Nephron progenitor cell (in vitro differentiated cells): Measurements from ENCODE around the gene SP7.

Source experiments
- DNase-seq: peaks from one replicate; pipeline ENCODE4 v3.0.0; 2021
- H3K27ac Mint-ChIP-seq: 2 replicates; pipeline ENCODE4 v1.8.0; 2021; ENCODE audit warnings: mild to moderate bottlenecking, moderate library complexity, mixed read lengths
- H3K27me3 Mint-ChIP-seq: 2 replicates; pipeline ENCODE4 v1.8.0; 2021; ENCODE audit warnings: mild to moderate bottlenecking, low read depth, mixed read lengths; ENCODE audit not compliant: poor library complexity
- H3K36me3 Mint-ChIP-seq: 2 replicates; pipeline ENCODE4 v1.8.0; 2021; ENCODE audit warnings: low read depth, mixed read lengths
- H3K4me1 Mint-ChIP-seq: 2 replicates; pipeline ENCODE4 v1.8.0; 2021; ENCODE audit warnings: mixed read lengths
- H3K4me3 Mint-ChIP-seq: 2 replicates; pipeline ENCODE4 v1.8.0; 2021; ENCODE audit warnings: mild to moderate bottlenecking, moderate library complexity, mixed read lengths
- H3K9me3 Mint-ChIP-seq: 2 replicates; pipeline ENCODE4 v1.8.0; 2021; ENCODE audit warnings: mild to moderate bottlenecking, moderate library complexity, mixed read lengths
- CTCF ChIP-seq: fragments of 200-600 bp; sonication (generic); IDR thresholded peaks from 2 replicates; pipeline ENCODE4 v1.5.0; 2021; ENCODE audit warnings: antibody characterized with exemption

The SP7 gene

GRCh38 chr12:53326460-53327185 lies 9.5 kb downstream of the SP7 start:
- no peak for TF ChIP-seq CTCF
- peaks cover 55% of the 10 kb centered on the region for H3K4me1 Mint-ChIP-seq
- H3K27me3 Mint-ChIP-seq, result peaks cover 13% of the 10 kb centered on the region
- peak overlapping the region; percentile 84 for H3K4me3 Mint-ChIP-seq
- no peaks in the 10 kb centered on the region for H3K36me3 Mint-ChIP-seq
- no peak for DNase-seq
- H3K27ac Mint-ChIP-seq, result no peak overlapping the region
- no peaks in the 10 kb centered on the region for H3K9me3 Mint-ChIP-seq

DNA sequence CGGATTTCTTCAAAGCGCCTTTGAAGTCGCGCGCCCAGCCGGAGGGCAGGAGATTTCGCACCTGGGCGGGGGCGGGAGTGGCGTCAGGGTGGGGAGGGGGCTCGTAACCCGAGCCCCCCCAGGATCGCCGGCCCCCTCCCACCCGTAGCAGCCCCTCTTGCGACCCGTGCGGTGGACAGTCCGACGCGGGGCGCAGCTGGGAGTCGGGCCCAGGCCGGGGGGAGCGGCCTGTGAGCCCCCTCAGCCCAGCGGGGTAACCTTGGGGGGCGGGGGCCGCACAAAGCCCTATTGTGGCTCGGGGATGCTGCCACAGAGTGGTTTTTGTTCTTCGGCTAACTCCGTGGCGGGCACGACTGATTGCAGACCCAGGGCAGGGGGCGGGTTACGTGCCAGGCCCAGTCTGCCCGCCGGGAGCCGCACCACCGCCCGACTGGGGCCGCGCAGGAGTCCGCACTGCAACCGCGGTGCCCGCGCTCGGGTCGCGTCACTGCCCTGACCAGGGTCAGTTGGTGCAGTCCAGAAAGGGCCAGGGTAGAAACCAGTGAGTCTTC lies 10.6 kb downstream of the SP7 start:
- no peak for TF ChIP-seq CTCF
- Mint-ChIP-seq H3K27me3 (peaks cover 14% of the 10 kb centered on the region), H3K9me3 (no peaks in the 10 kb centered on the region), H3K36me3 (no peaks in the 10 kb centered on the region), H3K4me3 (peak overlapping the region; percentile 84), H3K27ac (peak overlapping the region; percentile 75), H3K4me1 (peaks cover 66% of the 10 kb centered on the region)
- peak; percentile 54 for DNase-seq

- peaks cover 72% of the 10 kb centered on the region for H3K4me1 Mint-ChIP-seq
- no peaks in the 10 kb centered on the region for H3K9me3 Mint-ChIP-seq
- H3K36me3 Mint-ChIP-seq, result no peaks in the 10 kb centered on the region
- peak; percentile 64 for TF ChIP-seq CTCF
- DNase-seq, result peak; percentile 89
- H3K27me3 Mint-ChIP-seq, result peaks cover 9% of the 10 kb centered on the region
- H3K4me3 Mint-ChIP-seq, result peak overlapping the region; percentile 76
- peak overlapping the region; percentile 93 for H3K27ac Mint-ChIP-seq
Measured at GRCh38 chr12:53324779-53325510, 11.2 kb downstream of the SP7 start.

DNA sequence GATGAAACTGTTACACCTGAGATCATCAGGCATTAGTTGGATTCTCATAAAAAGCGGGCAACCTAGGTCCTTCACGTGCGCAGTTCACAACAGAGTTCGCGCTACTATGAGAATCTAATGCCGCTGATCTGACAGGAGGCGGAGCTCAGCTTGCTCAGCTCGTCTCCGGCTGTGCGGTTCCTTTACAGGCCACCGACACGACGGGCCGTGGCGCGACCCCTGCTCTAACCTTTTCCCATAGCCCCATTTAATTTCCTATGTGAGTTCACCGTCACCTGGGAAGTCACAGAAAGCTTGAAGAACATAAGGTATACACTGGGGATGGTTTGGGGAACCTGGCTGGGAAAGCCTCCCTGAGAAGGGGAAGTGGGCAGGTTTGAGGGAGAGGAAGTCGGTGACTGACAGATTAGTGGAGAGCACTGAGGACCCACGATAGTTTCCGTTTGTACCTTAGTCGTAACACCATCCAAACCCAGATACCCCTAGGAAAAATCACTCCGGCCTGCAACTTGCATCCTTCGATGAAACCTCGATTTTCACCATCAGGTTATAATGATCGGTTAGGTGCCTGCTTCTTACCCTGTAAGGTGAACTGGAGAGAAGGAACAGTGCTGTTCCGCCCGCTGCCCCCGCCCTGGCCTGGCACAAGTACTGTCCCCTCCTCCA lies 11.9 kb downstream of the SP7 start:
- H3K36me3 Mint-ChIP-seq, result no peaks in the 10 kb centered on the region
- peaks cover 9% of the 10 kb centered on the region for H3K27me3 Mint-ChIP-seq
- TF ChIP-seq CTCF, result no peak
- H3K4me3 Mint-ChIP-seq, result peak overlapping the region; percentile 76
- peak overlapping the region; percentile 95 for H3K27ac Mint-ChIP-seq
- peak; percentile 44 for DNase-seq
- peaks cover 70% of the 10 kb centered on the region for H3K4me1 Mint-ChIP-seq
- no peaks in the 10 kb centered on the region for H3K9me3 Mint-ChIP-seq

- H3K27ac Mint-ChIP-seq, result peak overlapping the region; percentile 99
- peaks cover 5% of the 10 kb centered on the region for H3K27me3 Mint-ChIP-seq
- no peak for DNase-seq
- H3K36me3 Mint-ChIP-seq, result peaks cover 23% of the 10 kb centered on the region
- H3K9me3 Mint-ChIP-seq, result no peaks in the 10 kb centered on the region
- TF ChIP-seq CTCF, result no peak
- H3K4me1 Mint-ChIP-seq, result peaks cover 45% of the 10 kb centered on the region
- H3K4me3 Mint-ChIP-seq, result peak overlapping the region; percentile 94
Measured at GRCh38 chr12:53320352-53321195, 15.6 kb downstream of the SP7 start.
